GM10847 (cell line): ENCODE data around the gene MARVELD1.
A peak's percentile ranks its signal among the peaks of the same experiment; 100 is the strongest.

Source experiments
- POLR2A ChIP-seq: IDR thresholded peaks from 2 replicates; pipeline ENCODE4 v1.6.1; 2011; ENCODE audit not compliant: insufficient read length; ENCODE audit errors: extremely low read depth

Gene MARVELD1

GRCh38 chr10:97686962-97687784 is 26.4 kb upstream of the MARVELD1 start, which contains the start of gene AVPI1:
Gene AVPI1, minus strand, starts transcription at chr10:97687241. Its CDS starts 7,336 bp downstream, at chr10:97679905.
- TF ChIP-seq POLR2A: peak; percentile 7

DNA sequence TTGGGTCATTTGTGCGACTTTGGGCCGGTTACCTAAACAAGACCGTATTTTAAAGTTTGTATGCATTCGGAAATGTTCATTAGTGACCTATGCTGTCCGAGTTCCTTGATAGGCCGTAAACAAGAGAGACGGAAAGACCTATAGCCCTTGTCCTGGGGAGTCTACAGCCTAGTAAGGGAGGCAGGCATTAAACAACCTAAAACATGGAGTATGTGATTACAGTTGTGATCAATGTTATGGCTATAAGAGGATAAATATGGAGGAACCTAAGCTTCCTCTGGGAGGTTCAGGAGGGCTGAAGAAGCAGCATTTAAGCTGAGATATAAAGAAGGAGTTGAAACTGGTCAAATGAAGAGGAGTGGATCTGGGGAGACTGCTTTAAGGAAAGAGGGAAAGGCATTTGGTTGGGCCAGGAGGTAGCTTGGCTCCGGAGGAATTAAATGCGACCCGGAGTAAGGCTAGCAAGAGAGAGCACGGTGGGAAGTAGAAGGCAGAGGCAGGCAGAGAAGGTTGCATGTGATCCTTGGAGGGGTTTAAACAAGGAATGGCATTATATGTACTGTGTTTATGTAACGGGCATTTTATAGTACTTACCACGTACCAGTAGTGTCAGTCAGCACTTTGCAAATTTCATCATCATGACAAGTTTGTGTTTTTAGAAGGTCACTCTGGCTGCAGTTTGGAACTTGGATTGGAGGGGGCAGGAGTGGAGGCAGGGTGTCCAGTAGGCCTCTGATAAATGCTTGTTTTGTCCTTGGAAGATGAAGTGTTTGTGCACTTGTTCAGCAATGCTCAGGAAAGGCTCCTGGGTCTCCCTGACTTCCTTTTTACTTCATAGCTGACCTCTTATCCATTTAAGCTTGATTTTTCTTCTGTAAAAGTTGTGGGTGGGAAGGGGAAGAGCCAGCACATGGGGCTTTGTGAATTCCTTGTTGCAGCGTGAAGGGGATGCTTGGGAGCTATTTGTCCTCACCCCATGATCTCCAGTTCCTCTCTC is 25.4 kb upstream of the MARVELD1 start:
- no peak for TF ChIP-seq POLR2A

GRCh38 chr10:97689559-97690020 is 23.9 kb upstream of the MARVELD1 start:
- TF ChIP-seq POLR2A: no peak

- TF ChIP-seq POLR2A: no peak
Observed at GRCh38 chr10:97690133-97690532, 23.4 kb upstream of the MARVELD1 start.

DNA sequence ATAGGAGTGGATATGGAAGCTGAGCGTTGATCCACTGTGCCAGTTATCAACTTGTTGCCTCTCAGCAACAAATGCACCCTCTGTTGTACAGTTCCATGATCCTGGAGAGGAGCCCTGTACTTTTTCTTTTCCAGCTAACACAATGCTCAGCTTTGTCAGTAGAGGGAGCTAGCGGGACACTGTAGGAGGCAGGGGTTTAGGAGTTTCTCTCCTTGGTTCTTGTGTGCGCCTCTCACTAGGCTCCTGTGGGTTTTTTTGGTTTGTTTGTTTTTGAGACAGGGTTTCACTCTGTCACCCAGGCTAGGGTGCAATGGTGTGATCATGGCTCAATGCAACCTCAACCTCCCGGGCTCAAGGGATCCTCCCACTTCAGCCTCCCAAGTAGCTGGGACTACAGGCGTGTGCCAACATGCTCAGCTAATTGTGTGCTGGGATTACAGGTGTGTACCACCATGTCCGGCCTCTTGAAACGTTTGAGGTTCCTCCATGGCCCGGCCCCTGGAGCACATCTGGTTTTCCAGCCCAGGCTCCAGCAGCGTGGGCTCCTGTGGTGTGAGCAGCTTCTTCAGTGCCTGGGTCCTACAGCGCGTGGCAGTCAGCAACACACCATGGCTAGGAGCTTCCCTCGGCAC is 12.0 kb upstream of the MARVELD1 start:
- TF ChIP-seq POLR2A: no peak

DNA sequence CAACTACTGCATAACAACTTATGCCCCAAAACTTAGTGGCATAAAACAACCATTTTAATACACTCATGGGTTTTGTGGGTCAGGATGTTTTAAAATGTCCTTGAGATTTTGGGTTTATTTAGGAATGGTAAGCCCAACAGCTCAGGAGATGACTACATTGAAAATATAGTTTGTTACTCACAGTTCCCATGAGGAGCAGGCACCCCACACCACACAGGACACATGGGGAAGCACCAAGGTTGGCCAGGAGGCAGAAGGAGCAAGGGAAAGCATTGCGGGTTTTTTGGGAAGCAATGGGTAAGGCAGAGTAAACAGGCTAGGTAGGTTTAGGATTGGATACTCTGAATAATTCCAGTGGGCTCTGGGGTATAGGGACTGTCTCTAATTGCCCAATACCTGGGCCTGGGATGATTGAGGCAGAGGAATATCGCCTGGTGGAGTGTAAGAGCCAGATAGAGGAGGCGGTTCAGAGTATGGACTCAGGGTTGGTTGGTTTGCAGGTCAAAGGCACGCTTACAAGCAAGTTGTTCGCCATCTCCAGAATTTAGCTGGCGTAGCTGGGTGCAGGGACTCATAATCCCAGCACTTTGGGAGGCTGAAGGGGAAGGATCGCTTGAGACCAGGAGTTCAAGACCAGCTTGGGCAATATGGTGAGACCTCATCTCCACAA is 10.0 kb upstream of the MARVELD1 start:
- TF ChIP-seq POLR2A: no peak

- TF ChIP-seq POLR2A: no peak
Observed at GRCh38 chr10:97704341-97704740, 9.2 kb upstream of the MARVELD1 start.

DNA sequence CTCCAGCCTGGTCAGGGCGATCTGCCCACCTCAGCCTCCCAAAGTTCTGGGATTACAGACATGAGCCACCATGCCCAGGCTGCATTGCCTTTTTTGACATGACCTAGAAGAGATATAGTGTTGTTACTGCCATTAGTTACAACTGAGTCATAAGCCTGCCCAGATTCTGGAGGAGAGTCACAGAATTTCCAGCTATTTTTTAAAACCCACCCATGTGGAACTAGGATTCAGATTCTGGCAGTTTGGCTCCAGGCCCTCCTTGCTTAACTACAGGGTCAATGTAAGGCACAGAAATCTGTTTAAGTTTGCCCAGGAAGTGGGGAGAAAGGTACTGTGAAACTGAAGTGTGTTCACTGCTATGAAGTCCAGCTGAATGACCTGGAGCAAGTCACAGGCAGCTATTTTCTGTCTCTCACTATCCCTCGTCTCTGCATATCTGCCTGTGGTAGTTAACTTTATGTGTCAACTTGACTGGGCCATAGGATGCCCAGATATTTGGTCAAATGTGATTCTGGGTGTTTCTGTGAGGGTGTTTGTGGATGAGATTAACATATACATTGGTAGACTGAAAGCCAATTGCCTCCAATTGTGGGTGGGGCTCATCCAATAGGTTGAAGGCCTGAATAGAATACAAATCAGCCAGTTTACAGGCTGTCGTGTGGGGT is 8.4 kb upstream of the MARVELD1 start:
- TF ChIP-seq POLR2A: no peak

GRCh38 chr10:97707134-97707861 is 6.2 kb upstream of the MARVELD1 start:
- no peak for TF ChIP-seq POLR2A

- TF ChIP-seq POLR2A: no peak
Observed at GRCh38 chr10:97708167-97708566, 5.4 kb upstream of the MARVELD1 start.

- no peak for TF ChIP-seq POLR2A
Observed at GRCh38 chr10:97708976-97709946, 4.3 kb upstream of the MARVELD1 start.
